Progenitor cell of endocrine pancreas (in vitro differentiated cells): ENCODE results near the gene SYP. TPM values are rescaled to one million over a fixed set of nuclear protein-coding genes. Genes with fewer than 3 reads are reported as not detected.

Source experiments
- DNase-seq: peaks from one replicate; pipeline ENCODE4 v3.0.0; 2021; ENCODE audit warnings: low spot score; ENCODE audit not compliant: unreplicated experiment
- H3K27ac Mint-ChIP-seq: 2 replicates; pipeline ENCODE4 v1.8.0; 2021; ENCODE audit warnings: mild to moderate bottlenecking, moderate library complexity, mixed read lengths
- H3K27me3 Mint-ChIP-seq: 2 replicates; pipeline ENCODE4 v1.8.0; 2021; ENCODE audit warnings: mixed read lengths
- H3K36me3 Mint-ChIP-seq: 2 replicates; pipeline ENCODE4 v1.8.0; 2022; ENCODE audit warnings: mixed read lengths; ENCODE audit not compliant: insufficient read depth
- H3K4me1 Mint-ChIP-seq: 2 replicates; pipeline ENCODE4 v1.8.0; 2021; ENCODE audit warnings: low read depth, mixed read lengths
- H3K4me3 Mint-ChIP-seq: 2 replicates; pipeline ENCODE4 v1.8.0; 2021; ENCODE audit warnings: low read depth, mild to moderate bottlenecking, moderate library complexity, mixed read lengths
- H3K9me3 Mint-ChIP-seq: 2 replicates; pipeline ENCODE4 v1.8.0; 2021; ENCODE audit warnings: low read depth, mixed read lengths
- total RNA-seq: library from RNA; stranded (reverse); gene quantifications from 2 replicates; pipeline ENCODE4 v1.2.1, GENCODE V29; 2021
- TF ChIP-seq, protein P1 (sequence below): fragments of 200-600 bp; sonication (generic); IDR thresholded peaks from one replicate; pipeline ENCODE4 v1.5.0; 2021; ENCODE audit warnings: antibody characterized with exemption, mild to moderate bottlenecking; ENCODE audit not compliant: unreplicated experiment

Gene SYP
- total RNA-seq, 1 donor from 2014 or later = 11.4 TPM

DNA sequence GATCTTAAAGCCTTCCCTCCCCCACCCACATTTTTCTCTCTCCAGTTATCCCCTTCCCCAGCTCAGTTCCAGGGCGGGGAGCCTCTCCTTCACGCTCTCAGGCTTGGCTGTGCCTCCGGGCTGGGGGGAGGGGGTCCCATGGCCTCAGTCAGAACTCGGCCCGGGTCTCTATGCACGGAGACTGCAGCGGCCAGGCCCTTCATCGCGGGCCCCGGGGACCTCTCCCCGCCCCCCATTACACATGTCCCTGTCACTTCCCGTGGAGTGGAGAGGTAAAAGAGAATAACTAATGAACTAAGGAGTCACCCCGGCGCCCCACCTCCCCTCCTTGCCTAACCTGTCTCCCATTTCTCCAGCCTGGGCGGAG lies 13.0 kb downstream of the SYP start:
- Mint-ChIP-seq H3K4me3 (peak overlapping the region; percentile 19), H3K27me3 (no peaks in the 10 kb centered on the region), H3K4me1 (peaks cover 9% of the 10 kb centered on the region), H3K27ac (no peak overlapping the region), H3K9me3 (peaks cover 6% of the 10 kb centered on the region), H3K36me3 (peaks cover 7% of the 10 kb centered on the region)
- TF ChIP-seq, protein P1, sequence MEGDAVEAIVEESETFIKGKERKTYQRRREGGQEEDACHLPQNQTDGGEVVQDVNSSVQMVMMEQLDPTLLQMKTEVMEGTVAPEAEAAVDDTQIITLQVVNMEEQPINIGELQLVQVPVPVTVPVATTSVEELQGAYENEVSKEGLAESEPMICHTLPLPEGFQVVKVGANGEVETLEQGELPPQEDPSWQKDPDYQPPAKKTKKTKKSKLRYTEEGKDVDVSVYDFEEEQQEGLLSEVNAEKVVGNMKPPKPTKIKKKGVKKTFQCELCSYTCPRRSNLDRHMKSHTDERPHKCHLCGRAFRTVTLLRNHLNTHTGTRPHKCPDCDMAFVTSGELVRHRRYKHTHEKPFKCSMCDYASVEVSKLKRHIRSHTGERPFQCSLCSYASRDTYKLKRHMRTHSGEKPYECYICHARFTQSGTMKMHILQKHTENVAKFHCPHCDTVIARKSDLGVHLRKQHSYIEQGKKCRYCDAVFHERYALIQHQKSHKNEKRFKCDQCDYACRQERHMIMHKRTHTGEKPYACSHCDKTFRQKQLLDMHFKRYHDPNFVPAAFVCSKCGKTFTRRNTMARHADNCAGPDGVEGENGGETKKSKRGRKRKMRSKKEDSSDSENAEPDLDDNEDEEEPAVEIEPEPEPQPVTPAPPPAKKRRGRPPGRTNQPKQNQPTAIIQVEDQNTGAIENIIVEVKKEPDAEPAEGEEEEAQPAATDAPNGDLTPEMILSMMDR = no peak
- no peak for DNase-seq

DNA sequence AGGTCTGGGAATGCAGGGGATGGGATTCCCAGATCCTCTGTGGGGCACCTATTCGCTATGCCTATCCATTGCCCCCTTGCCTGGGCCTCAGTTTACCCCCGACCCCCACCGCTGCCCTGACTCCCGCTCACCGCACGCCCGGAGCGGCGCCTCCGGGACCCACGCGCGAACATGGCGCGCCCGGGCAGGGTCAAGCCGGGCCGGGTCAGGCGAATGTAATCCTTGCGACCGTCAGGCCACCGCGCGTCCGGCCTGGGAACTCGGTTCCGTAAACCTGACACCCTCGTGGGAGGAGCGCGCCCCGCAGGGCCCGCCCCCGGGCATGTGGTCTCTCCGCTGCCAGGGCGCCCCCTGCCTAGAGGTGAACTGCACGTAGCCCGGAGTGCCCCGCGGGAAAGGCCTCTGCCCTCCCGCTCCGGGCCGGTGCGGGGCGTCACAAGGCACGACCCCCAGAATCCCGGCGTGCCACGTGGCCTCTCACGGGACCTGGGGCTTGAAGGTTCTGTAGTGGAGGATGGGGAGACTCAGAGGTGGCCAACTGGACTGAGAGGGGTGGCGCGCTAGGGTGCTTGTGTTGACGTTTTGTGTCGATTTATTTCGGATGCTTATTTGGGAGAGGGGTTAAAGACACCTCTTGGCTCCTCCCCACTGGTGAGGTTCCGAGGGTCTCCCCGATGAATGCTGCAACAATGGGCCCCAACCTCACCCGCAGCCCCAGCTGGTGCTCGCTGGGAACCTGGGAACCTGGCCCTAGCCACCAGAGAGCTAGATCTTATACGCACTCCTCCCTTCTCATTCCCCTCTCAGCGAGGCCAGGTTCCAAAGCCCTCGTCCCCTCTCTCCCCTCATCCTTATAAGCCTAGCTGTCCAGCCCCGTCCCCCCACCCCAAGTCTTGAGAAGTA lies 13.6 kb downstream of the SYP start, which contains the start of gene PRICKLE3:
Gene PRICKLE3 (minus strand): TSS at position 249 of the 903 bp plus-strand sequence. CDS start 76 bp downstream, at position 173.
- H3K4me3 Mint-ChIP-seq = peak within 1 kb of the TSS; percentile 64
- H3K36me3 Mint-ChIP-seq = peaks cover 7% of the 10 kb centered on the region
- TF ChIP-seq, protein P1 = peak; percentile 42
- peak; percentile 51 for DNase-seq
- H3K9me3 Mint-ChIP-seq = peaks cover 6% of the 10 kb centered on the region
- peaks cover 9% of the 10 kb centered on the region for H3K4me1 Mint-ChIP-seq
- no peak within 1 kb of the TSS for H3K27ac Mint-ChIP-seq
- no peaks in the 10 kb centered on the region for H3K27me3 Mint-ChIP-seq

DNA sequence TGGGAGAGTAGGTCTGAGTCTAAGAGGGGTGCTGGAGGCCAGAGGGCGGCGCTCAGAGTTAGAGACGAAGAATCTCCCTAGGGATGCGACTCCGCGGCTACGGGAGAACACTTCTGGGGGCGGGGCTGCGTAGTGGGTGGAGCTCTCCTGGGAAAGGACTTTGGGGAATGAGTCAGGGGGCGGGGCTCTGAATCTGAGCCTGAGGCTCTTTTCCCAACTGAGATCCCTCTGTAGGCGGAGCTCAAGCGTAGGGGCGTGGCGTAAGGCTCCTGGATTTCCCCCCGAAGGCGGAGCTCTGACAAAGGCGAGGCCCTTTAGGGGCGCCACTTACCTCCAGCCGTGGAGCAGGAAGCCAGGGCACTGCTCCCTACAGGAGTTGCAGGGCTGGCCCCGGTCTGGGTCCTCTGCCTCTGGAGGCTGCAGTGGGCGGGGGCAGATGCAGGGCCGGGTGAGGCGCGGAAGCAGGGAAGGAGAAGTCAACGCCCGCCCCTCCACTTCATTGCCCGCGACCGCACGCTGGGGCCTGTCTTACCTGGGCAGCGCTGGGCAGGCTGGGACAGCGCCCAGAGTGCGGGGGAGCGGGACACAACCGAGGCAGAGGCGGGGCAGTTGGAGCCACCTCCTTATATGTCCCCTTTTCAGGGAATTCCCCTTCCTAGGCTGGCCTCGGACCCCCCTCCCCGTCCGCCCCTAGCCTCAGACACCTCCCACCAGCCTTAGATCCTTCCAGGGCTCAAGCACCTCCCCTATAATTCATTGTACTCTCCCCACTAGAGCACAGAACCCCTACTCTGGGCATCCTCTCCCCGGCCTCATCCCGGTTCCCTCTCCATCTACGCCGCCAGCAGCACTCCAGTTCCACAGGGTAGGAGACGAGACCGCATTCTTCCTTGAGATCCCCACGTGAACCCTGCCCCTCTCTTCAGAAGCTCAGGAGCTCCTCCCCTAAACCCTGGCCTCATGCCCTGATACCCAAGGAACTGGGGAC lies 15.4 kb downstream of the SYP start:
- Mint-ChIP-seq H3K27ac (no peak overlapping the region), H3K27me3 (no peaks in the 10 kb centered on the region), H3K4me3 (peak overlapping the region; percentile 64), H3K36me3 (peaks cover 11% of the 10 kb centered on the region), H3K4me1 (peaks cover 5% of the 10 kb centered on the region), H3K9me3 (peaks cover 10% of the 10 kb centered on the region)
- TF ChIP-seq, protein P1 = no peak
- DNase-seq = peak; percentile 66

DNA sequence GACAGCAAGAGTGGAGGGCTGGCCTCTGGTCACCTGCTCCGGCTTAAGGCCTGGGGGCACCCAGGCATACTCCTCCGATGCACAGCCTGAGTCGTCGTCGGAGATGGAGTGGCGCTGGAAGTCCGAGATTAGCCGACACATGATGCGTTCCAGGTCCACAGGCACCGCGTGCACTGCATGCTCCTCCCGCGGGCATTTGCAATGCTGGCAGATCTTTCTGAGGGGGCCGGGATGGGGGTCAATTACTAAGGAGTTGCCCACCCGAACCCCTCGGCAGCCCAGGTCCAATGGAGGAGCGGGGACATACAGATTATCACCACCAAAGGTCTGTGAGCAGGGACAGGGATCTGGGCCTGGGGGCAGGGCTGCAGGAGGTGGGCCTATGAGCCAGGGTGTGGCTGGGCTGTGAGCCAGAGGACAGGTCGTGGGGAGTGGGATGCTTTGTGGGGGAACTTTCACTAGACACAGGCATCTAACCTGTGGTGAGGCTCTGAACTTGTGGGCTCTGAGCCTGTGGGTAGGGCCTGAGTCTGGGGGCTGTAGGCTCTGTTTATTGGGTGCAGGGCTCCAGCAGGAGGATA lies 16.2 kb downstream of the SYP start:
- H3K27ac Mint-ChIP-seq = no peak overlapping the region
- H3K36me3 Mint-ChIP-seq = peaks cover 16% of the 10 kb centered on the region
- H3K4me1 Mint-ChIP-seq = peaks cover 5% of the 10 kb centered on the region
- H3K9me3 Mint-ChIP-seq = peaks cover 15% of the 10 kb centered on the region
- no peaks in the 10 kb centered on the region for H3K27me3 Mint-ChIP-seq
- no peak for DNase-seq
- TF ChIP-seq, protein P1 = no peak
- peak overlapping the region; percentile 64 for H3K4me3 Mint-ChIP-seq
